ENCODE data around the gene CREBBP. TPM values are rescaled to one million over a fixed set of nuclear protein-coding genes. Genes with fewer than 3 reads are reported as not detected.

CREBBP gene
- total RNA-seq, 1 donor from 2014 or later = 84.7 TPM

DNA sequence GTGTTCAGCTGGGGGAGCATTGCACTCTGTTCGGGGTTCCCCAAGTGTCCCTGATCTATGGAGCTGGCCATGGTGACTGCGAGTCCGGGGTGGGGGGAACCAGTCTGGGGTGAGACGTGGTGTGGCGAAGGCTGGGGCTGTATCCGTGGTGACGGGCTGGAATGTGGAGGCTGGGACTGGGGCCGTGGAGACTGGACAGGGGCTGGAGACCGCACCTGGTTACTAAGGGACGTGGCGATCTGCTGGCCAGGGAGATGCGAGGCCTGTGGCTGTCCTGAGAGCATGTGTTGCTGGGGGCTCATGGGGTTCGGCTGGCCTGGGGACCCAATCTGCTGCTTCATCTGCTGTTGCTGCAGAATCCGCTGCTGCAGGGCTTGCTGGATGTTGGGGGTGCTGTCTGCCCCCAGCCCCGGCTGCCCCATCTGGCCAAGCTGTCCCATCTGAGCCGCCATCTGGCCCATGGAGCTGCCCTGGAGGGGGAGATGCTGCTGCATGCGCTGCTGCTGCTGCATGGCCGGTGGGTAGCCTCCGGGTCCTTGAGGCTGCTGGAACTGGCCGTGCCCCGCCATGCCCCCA is 152.6 kb downstream of the CREBBP start:
- Mint-ChIP-seq H3K27me3 (ENCODE audit: low read depth) (no peaks in the 10 kb centered on the region), H3K27ac (ENCODE audit: unreplicated experiment) (no peak overlapping the region), H3K4me3 (peak overlapping the region; percentile 31), H3K4me1 (no peaks in the 10 kb centered on the region), H3K9me3 (no peaks in the 10 kb centered on the region), H3K36me3 (ENCODE audit: low read depth) (peaks cover 17% of the 10 kb centered on the region)
- TF ChIP-seq, protein P1, sequence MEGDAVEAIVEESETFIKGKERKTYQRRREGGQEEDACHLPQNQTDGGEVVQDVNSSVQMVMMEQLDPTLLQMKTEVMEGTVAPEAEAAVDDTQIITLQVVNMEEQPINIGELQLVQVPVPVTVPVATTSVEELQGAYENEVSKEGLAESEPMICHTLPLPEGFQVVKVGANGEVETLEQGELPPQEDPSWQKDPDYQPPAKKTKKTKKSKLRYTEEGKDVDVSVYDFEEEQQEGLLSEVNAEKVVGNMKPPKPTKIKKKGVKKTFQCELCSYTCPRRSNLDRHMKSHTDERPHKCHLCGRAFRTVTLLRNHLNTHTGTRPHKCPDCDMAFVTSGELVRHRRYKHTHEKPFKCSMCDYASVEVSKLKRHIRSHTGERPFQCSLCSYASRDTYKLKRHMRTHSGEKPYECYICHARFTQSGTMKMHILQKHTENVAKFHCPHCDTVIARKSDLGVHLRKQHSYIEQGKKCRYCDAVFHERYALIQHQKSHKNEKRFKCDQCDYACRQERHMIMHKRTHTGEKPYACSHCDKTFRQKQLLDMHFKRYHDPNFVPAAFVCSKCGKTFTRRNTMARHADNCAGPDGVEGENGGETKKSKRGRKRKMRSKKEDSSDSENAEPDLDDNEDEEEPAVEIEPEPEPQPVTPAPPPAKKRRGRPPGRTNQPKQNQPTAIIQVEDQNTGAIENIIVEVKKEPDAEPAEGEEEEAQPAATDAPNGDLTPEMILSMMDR (conservative IDR thresholded peaks at IDR 0.05) = no peak
- no peak for DNase-seq (ENCODE audit: low read depth, low spot score)

DNA sequence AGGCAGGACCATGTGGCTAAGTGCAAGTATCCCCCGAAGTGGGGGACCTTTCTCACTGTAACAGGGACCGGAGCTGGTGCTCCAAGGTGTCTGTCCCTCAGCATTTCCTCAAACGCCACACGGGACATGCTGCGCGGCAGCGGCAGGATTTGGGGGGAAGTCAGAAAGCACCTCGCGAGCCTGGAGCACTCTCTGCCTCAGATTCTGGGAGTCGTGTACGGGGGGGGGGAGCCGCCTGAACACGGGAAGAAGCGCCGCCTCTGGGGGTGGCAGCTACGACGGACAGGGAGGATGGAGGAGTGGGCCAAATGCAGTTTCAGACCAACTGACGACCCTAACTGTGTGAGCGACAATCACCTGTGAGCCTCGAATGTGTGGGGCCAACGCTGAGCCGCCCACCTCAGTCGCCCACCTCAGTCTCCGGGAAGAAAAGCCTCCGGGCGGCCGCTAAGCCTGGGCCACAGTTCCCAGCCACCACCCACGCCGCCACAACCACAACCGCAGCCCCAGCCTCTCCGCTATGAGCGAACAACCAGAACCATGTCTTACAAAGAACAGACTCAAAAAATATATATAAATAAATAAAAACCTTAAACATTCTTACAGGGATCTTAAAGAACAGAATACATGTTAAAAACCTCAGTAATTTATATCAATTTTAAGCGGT is 154.4 kb downstream of the CREBBP start:
- H3K9me3 Mint-ChIP-seq = no peaks in the 10 kb centered on the region
- peaks cover 14% of the 10 kb centered on the region for H3K36me3 Mint-ChIP-seq (ENCODE audit: low read depth)
- no peaks in the 10 kb centered on the region for H3K27me3 Mint-ChIP-seq (ENCODE audit: low read depth)
- H3K4me3 Mint-ChIP-seq = no peak overlapping the region
- no peak overlapping the region for H3K27ac Mint-ChIP-seq (ENCODE audit: unreplicated experiment)
- TF ChIP-seq, protein P1 (conservative IDR thresholded peaks at IDR 0.05) = no peak
- DNase-seq (ENCODE audit: low read depth, low spot score) = no peak
- H3K4me1 Mint-ChIP-seq = no peaks in the 10 kb centered on the region

DNA sequence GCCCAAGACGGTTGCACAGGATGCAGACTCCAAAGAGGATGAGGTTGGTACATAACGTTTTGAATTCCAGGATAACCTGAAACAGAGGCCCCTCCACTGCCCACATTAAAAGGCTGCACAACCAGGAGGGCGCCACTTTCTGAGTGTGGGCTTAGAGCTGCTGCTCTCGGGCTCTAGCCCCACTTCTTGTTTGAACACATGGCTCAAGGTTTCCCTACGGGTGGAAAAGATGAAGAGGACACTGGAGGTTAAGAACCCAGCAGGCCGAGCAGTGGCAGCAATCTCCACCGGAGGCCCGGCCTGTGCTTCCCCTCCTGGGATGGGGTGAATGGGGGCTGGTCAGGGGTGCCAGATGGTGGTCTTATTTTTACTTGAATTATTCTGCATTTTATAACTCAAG is 155.2 kb downstream of the CREBBP start:
- Mint-ChIP-seq H3K27me3 (ENCODE audit: low read depth) (no peaks in the 10 kb centered on the region), H3K4me1 (no peaks in the 10 kb centered on the region), H3K27ac (ENCODE audit: unreplicated experiment) (no peak overlapping the region), H3K4me3 (peak overlapping the region; percentile 23), H3K36me3 (ENCODE audit: low read depth) (peaks cover 10% of the 10 kb centered on the region), H3K9me3 (no peaks in the 10 kb centered on the region)
- TF ChIP-seq, protein P1 (conservative IDR thresholded peaks at IDR 0.05) = no peak
- DNase-seq (ENCODE audit: low read depth, low spot score) = no peak

DNA sequence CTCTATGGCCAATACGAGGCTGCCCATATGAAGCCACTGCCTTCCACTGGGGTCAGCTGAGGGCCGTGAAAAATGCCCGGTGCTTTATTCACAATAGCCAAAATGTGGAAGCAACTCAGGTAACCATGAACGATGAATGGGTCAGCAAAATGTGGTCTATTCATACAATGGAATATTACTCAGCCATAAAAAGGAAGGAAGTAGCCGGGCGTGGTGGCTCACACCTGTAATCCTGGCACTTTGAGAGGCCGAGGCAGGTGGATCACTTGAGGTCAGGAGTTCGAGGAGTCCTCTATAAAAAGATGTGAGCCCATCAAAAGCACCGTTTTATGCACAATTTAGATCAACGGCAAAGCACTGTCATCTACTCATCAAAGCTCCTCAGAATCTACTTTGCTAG is 158.0 kb downstream of the CREBBP start:
- no peak for DNase-seq (ENCODE audit: low read depth, low spot score)
- TF ChIP-seq, protein P1 (conservative IDR thresholded peaks at IDR 0.05) = no peak
- H3K36me3 Mint-ChIP-seq (ENCODE audit: low read depth) = peaks cover 4% of the 10 kb centered on the region
- peak overlapping the region; percentile 54 for H3K4me3 Mint-ChIP-seq
- peaks cover 6% of the 10 kb centered on the region for H3K4me1 Mint-ChIP-seq
- H3K27ac Mint-ChIP-seq (ENCODE audit: unreplicated experiment) = no peak overlapping the region
- H3K27me3 Mint-ChIP-seq (ENCODE audit: low read depth) = no peaks in the 10 kb centered on the region
- no peaks in the 10 kb centered on the region for H3K9me3 Mint-ChIP-seq

DNA sequence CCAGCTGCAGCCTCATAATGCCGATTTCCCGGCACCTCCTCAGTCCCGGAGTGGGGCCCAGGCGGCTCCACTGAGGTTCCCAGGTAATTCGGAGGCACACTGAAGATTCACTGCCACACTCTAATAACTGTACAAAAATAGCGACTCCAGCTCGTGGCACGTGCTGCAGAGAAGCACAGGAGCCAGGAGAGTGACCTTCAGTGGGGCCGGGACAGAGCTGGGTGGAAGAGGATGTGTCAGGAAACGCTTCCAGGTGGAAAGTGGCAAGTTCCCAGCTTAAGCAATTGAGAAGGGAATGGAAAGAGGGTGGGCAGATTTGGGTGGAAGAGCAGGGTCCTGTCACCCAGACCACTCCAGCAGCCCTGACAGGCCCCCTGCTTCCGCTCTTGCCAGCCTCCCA is 160.1 kb downstream of the CREBBP start:
- Mint-ChIP-seq H3K27ac (ENCODE audit: unreplicated experiment) (no peak overlapping the region), H3K36me3 (ENCODE audit: low read depth) (no peaks in the 10 kb centered on the region), H3K27me3 (ENCODE audit: low read depth) (no peaks in the 10 kb centered on the region), H3K9me3 (no peaks in the 10 kb centered on the region), H3K4me1 (peaks cover 13% of the 10 kb centered on the region), H3K4me3 (peak overlapping the region; percentile 79)
- DNase-seq (ENCODE audit: low read depth, low spot score) = no peak
- TF ChIP-seq, protein P1 (conservative IDR thresholded peaks at IDR 0.05) = no peak

Data from neural crest cell (in vitro differentiated cells).